DMS79 treated with DMSO at 0.1 percent for 48 hours (cell line): ENCODE data around the gene ARMH3.
A peak's percentile ranks its signal among the peaks of the same experiment; 100 is the strongest.
"Not testable (repeated sequence)": the region's sequence is repeated elsewhere in the genome, so short reads cannot be mapped to it uniquely, and the experiment has no call there.

Experiments used
- DNase-seq: peaks from one replicate; lab custom pipeline; 2025; lab: John Stamatoyannopoulos, UW

ARMH3 gene

GRCh38 chr10:101980677-101981076, 75.3 kb downstream of the ARMH3 start:
- DNase-seq = not testable (repeated sequence)

DNA sequence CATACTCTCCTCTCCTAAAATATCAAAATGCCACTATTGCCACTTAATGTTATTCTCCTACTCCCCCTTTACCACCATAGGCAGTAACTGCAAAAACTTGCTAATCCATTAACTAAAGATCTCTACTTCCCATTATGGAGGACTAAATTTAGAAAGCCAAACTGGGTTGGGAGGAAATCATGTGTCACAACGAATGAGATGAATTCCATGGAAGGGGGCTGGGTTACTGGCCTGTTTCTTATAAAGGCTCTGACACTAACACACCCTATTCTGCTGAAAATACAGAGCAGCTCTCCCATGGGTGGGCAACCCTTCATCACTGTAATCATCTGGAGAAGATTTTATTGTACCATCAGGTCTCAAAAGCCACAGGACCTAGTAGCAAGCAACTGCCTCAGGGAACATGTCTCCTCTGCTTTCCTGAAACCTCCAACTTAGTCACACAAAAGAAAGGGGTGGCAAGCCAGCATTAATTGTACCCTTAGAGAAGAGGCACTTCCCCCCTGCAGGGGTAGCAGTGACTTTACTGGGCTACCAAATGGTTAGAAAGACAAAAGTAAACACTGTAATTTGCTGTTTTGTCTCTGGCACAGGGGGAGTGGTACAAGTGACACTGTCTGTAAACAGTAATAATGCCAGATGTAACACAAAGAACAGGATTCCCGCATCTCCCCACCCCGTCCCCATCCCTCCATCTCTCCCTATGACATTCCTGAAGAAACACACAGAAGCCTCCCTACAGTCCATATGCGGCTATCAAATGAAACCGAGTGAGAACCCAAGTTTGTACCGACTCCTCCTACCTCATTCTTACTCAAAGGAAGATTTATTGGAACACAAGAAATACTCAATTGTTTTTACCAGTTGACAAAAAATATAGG, 81.6 kb downstream of the ARMH3 start:
- DNase-seq = no peak

- no peak for DNase-seq
Measured at GRCh38 chr10:101972761-101973160, 83.2 kb downstream of the ARMH3 start.

DNA sequence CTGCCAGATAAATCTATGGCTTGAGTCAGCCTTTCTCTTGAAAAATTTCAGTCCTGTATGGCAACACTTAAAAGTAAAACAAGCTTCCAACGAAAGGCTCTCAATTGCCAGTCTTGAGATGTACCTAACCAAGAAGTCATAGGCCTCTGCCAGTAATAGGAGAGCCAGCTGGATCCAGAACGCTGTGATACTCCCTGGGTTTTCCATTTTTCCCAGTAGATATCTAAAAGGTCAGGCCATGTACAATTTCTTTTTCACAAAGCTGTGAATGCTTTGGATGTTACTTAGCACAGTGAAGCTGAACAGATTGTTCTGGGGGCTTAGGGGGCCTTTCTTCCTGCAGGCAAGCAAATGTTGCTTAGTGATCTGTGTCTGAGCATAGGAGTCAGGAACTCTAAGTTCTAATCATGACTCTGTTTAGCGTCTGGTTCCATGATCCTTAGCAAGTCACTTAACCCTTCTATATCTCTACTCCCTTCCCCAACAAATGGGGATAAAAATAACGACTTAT, 86.5 kb downstream of the ARMH3 start:
- DNase-seq = no peak

DNA sequence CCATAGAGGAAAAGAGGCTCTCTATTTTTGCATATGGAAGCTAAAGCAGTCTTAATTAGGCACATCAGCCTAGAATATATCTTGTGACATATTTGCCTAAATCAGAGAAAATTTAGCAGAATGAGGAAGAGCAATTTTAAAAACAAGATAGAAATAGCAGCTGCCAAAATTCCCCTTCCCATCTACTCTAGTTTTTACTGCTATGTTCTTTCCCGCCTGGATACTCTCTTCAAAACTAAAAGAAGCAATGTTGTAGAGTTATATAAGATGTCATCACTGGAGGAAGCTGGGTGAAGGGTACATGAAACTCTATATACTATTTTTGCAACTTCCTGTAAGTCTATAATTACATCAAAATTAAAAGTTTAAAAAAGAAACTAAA, 87.0 kb downstream of the ARMH3 start:
- DNase-seq = no peak

DNA sequence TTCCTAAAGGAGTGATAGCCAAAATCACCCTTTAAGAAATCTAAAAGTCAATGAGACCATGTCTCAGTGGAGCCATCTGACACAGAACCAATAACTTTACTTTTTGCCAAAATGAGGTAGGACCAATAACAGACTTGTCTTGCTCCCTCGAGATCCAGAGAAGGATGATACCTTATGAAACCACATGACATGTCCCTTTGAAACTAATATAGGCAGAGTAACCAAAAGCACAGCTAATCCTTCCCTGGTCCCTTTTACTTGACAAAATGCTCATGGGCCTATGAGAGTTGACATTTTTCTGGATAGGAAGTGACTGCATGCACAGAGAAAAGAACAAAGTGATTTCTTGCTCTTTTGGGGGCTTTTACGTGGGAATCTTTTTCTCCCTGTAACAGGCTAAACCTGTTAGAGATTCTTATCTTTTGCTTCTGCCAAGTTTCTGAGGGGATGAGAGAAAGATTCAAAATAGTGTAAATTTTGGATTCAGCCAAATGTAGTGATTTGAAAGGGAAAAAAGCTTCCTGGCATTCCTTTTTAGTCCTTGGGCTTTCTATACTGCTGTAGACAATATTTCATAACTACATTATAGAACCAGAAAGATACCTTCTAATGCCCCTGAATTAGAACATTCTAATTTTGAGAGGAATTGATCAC, 87.6 kb downstream of the ARMH3 start:
- no peak for DNase-seq

GRCh38 chr10:101967713-101968112, 88.3 kb downstream of the ARMH3 start:
- no peak for DNase-seq

GRCh38 chr10:101967119-101967518, 88.9 kb downstream of the ARMH3 start:
- DNase-seq = no peak

- DNase-seq = peak; percentile 26
Measured at GRCh38 chr10:101965075-101965765, 90.8 kb downstream of the ARMH3 start.

GRCh38 chr10:101961591-101962498, 94.1 kb downstream of the ARMH3 start:
- peak; percentile 1 for DNase-seq

- DNase-seq = no peak
Measured at GRCh38 chr10:101960879-101961395, 95.0 kb downstream of the ARMH3 start.

- no peak for DNase-seq
Measured at GRCh38 chr10:101959346-101959916, 96.5 kb downstream of the ARMH3 start.

DNA sequence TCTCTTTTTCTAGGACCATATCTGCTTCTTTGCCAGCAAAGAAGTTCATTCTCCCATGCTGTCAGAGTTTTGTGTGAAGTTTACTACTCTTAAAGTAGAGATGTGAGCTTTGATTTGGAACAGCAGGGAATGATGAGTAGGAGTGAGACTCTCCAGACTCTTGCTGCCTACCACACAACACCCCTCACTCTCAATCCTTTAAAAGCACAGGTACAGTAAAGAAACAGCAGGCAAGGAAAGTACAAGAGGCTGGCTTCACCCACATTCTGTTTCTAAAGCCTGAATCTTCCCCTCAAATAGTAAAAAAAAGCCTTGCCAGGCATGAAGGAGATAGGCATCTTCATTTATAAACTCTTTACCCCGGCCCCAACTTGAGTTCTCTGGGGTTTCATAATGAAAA, 97.3 kb downstream of the ARMH3 start:
- no peak for DNase-seq

GRCh38 chr10:101956898-101957297, 99.1 kb downstream of the ARMH3 start:
- no peak for DNase-seq

DNA sequence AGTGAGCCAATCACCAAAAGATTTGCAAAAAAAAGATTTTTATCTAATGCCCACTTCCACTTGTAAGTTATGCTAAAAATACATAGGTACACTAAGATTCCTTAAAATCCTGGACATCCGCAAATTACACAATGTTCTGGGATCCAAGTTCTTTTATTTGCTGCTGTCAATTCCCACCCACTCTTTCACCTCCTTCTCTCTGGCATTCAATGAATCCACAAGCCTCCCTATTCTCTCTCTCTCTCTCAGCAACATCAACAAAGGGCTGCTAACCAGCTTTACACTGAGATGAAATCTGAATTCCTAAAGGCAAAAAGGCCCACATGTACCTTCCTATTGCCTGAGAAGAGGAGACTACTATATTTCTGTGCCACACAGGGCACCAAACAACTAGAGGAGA, 99.9 kb downstream of the ARMH3 start:
- DNase-seq = no peak

- no peak for DNase-seq
Measured at GRCh38 chr10:101952191-101952590, 103.8 kb downstream of the ARMH3 start.

DNA sequence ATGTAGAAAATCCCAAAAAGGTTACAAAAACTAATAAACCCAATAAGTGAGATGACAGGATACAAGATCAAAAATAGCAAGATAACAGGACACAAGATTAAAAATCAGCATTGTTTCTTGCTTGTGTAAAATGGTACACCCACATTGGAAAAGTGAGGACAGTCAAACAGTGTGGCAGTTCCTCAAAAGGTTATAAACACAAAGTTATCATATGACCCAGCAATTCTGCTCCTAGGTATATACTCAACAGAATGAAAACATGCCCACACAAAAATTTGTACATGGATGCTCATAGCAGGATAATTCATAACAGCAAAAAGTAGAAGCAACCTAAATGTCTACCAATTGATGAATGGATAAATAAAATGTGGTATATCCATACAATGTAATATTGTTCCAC, 105.8 kb downstream of the ARMH3 start:
- no peak for DNase-seq

DNA sequence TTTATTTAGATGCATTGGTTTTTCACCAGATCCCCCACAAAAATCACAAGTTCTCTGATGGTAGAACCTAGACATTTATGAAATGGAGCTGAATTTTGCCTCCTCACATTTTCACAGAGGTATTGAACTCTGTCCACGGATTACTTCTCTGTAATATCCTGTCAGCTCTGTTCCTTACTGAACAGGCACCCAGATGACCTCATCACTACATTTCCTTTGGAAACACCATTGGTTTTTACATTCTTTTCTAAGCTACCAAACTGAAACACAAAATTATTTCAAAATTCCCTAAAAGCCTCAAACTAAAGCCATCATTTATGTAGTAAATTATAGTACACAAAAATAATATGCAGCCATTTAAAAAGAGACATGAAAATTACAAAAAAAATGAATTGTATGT, 114.1 kb downstream of the ARMH3 start:
- DNase-seq = no peak

DNA sequence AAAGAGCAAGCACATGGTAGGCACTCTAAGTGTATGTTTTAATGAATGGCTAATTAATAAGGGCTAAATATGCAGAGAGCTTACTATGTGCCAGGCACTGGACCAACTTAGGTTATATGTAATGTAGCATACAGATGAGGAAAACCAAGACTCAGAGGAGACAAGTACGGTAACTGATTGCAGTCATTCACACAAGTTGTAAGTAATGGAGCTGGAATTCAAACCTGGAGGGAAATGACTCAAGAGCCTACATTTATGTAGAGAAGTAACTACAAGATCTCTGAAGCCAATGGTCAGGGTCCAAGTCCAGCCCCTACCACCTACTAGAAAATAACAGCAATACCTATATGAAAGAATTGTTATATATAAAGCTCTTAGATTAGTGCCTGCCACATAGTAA, 115.1 kb downstream of the ARMH3 start:
- DNase-seq = no peak

GRCh38 chr10:101939729-101940128, 116.2 kb downstream of the ARMH3 start:
- DNase-seq = no peak

DNA sequence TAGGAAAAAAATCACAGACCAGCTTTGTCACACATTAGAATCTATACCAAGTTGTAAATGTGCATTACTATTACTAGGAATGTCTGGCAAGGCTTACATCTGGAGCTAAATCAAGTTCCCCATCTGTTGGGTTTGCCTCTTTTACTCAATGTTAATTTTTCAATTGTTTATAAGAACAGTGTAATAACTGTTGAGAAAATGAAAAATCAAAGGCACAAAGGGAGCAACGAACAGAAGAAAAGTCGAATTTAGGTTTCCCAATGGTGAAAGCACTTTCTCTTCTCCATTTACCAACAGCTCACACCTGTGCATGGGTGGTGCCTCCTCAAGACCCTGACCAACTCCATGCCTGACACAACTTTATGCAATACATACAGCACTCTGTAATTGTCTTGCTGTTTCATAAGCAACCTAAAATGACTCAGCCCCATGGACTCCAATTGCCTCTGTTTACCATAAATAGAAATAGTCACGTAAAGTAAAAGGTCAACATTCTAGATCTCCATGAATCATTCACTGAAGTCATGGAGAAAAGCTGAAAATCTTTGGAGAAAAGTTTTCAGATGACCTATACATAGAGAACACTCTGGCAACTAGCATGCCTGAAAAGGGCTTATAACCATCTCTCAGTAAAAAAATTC, 116.8 kb downstream of the ARMH3 start:
- DNase-seq = no peak
